Neuronal stem cell (in vitro differentiated cells): Measurements from ENCODE around the gene ABCB6.

Source experiments
- DNase-seq: peaks from one replicate; pipeline ENCODE4 v3.0.0-alpha.2; 2013; ENCODE audit warnings: low spot score
- H2AFZ ChIP-seq: one replicate; pipeline ENCODE4 v1.6.1; 2013; ENCODE audit warnings: mild to moderate bottlenecking, low read length, inconsistent platforms
- H2AK5ac ChIP-seq: 2 replicates; pipeline ENCODE4 v1.6.1; 2013; ENCODE audit warnings: low read depth, mild to moderate bottlenecking, inconsistent platforms, low read length, moderate library complexity, mixed read lengths
- H2BK120ac ChIP-seq: 2 replicates; pipeline ENCODE4 v1.6.1; 2013; ENCODE audit warnings: low read depth, mild to moderate bottlenecking, inconsistent platforms, low read length, moderate library complexity, mixed read lengths
- H2BK12ac ChIP-seq: one replicate; pipeline ENCODE4 v1.6.1; 2013; ENCODE audit warnings: low read length, inconsistent platforms
- H2BK15ac ChIP-seq: 2 replicates; pipeline ENCODE4 v1.6.1; 2013; ENCODE audit warnings: mild to moderate bottlenecking, low read length, inconsistent platforms, mixed read lengths
- H2BK5ac ChIP-seq: one replicate; pipeline ENCODE4 v1.6.1; 2013; ENCODE audit warnings: inconsistent platforms, mild to moderate bottlenecking, low read length, moderate library complexity
- H3K14ac ChIP-seq: one replicate; pipeline ENCODE4 v1.6.1; 2013; ENCODE audit warnings: low read length, inconsistent platforms
- H3K18ac ChIP-seq: 2 replicates; pipeline ENCODE4 v1.6.1; 2013; ENCODE audit warnings: low read length, inconsistent platforms
- H3K23ac ChIP-seq: 2 replicates; pipeline ENCODE4 v1.6.1; 2013; ENCODE audit warnings: low read depth, mild to moderate bottlenecking, mixed read lengths, low read length, inconsistent platforms; ENCODE audit not compliant: poor library complexity
- H3K27ac ChIP-seq: replicated peaks from 3 replicates; pipeline ENCODE4 v1.5.1; 2013; ENCODE audit warnings: low read length, inconsistent platforms
- H3K27me3 ChIP-seq, 3 experiments: 2 replicates each; pipeline ENCODE4 v1.6.1; 2013; ENCODE audit warnings: low read length in 3 of 3, mild to moderate bottlenecking in 2 of 3, inconsistent platforms in 1 of 3, low read depth in 1 of 3, mixed read lengths in 1 of 3, moderate library complexity in 1 of 3; ENCODE audit not compliant: control insufficient read depth in 3 of 3, insufficient read depth in 3 of 3
- H3K36me3 ChIP-seq, 2 donors: replicated peaks in 1 of 2; 2 replicates each; pipeline ENCODE4 v1.6.1; 2013; ENCODE audit warnings: low read length in 2 of 2; ENCODE audit not compliant: control insufficient read depth in 2 of 2, insufficient read depth in 2 of 2
- H3K4ac ChIP-seq: 2 replicates; pipeline ENCODE4 v1.6.1; 2013; ENCODE audit warnings: inconsistent platforms, mild to moderate bottlenecking, low read length, moderate library complexity
- H3K4me1 ChIP-seq, 2 donors: 1 replicate in 1 of 2; 2 replicates in 1 of 2; pipeline ENCODE4 v1.6.1; 2013; ENCODE audit warnings: low read length in 2 of 2, low read depth in 1 of 2; ENCODE audit not compliant: control insufficient read depth in 2 of 2, insufficient read depth in 1 of 2
- H3K4me2 ChIP-seq: one replicate; pipeline ENCODE4 v1.6.1; 2013; ENCODE audit warnings: mild to moderate bottlenecking, low read length, inconsistent platforms; ENCODE audit not compliant: insufficient read depth, poor library complexity, severe bottlenecking
- H3K4me3 ChIP-seq, 2 donors: 2 replicates each; pipeline ENCODE4 v1.5.1; 2013; ENCODE audit warnings: low read length in 2 of 2, mild to moderate bottlenecking in 2 of 2, inconsistent platforms in 1 of 2, moderate library complexity in 1 of 2
- H3K79me1 ChIP-seq: one replicate; pipeline ENCODE4 v1.6.1; 2013; ENCODE audit warnings: low read depth, mild to moderate bottlenecking, inconsistent platforms, low read length, moderate library complexity
- H3K9ac ChIP-seq: one replicate; pipeline ENCODE4 v1.6.1; 2013; ENCODE audit warnings: mild to moderate bottlenecking, low read depth, low read length, inconsistent platforms; ENCODE audit not compliant: poor library complexity
- H3K9me3 ChIP-seq, 2 donors: replicated peaks in 1 of 2; 2 replicates each; pipeline versions ENCODE3 to v1.6.1; 2013; ENCODE audit warnings: low read length in 2 of 2, mild to moderate bottlenecking in 2 of 2, inconsistent platforms in 1 of 2, low read depth in 1 of 2, mixed read lengths in 1 of 2, moderate library complexity in 1 of 2; ENCODE audit not compliant: control insufficient read depth in 2 of 2, insufficient read depth in 1 of 2
- H4K8ac ChIP-seq: one replicate; pipeline ENCODE4 v1.6.1; 2013; ENCODE audit warnings: low read depth, mild to moderate bottlenecking, inconsistent platforms, low read length, moderate library complexity
- H4K91ac ChIP-seq: one replicate; pipeline ENCODE4 v1.6.1; 2013; ENCODE audit warnings: low read length, low read depth, mild to moderate bottlenecking, inconsistent platforms; ENCODE audit not compliant: poor library complexity
- WGBS, 2 donors: extraction: QIAGEN DNeasy Blood & Tissue Kit; methylation state at CpG; one replicate each; pipeline ENCODE4 v1.1.7; 2013; ENCODE audit warnings: missing lambda C conversion rate in 2 of 2, mixed read lengths in 1 of 2; ENCODE audit not compliant: insufficient read length in 2 of 2, insufficient replicate concordance in 1 of 2; ENCODE audit errors: extremely low coverage in 2 of 2; 5-methylcytosine and 5-hydroxymethylcytosine counted together

The ABCB6 gene

DNA sequence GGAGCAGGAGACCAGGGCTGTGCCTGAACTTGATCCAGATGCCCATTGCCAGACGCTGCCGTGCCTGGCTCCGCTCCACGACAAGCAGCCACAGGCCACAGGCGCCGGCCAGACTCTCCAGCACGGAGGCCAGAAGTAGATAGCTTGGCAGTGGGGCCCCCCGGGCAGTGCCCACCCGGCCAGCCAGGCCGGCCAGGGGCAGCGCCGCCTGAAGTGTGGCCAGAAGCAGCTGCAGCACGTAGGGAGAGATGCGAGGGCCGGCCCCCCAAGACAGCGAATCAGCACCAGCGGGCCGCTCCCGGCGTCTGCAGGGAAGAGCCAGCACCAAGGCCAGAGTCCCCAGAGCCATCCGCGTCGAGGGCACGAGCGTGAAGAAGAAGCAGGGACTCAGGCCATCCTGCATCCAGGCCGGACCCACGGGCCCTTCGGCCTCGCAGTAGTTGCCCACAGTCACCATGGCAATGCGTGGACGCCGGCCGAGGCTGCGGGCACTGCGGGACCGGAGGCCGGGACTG, 484 bp downstream of the ABCB6 start:
- no peaks in the 10 kb centered on the region for H3K27me3 ChIP-seq
- no peak overlapping the region for H3K4ac ChIP-seq
- H3K9me3 ChIP-seq = no peaks in the 10 kb centered on the region
- H3K27ac ChIP-seq = peak overlapping the region; percentile 52
- H3K23ac ChIP-seq = peak overlapping the region; percentile 99
- H4K8ac ChIP-seq = peak overlapping the region; percentile 50
- peak overlapping the region; percentile 97 for H3K14ac ChIP-seq
- H3K9ac ChIP-seq = peak overlapping the region; percentile 96
- peaks cover 41 to 70% of the 10 kb centered on the region in 2 donors for H3K36me3 ChIP-seq
- WGBS, 2 donors = no CpG with 5 or more reads among the region's 37 CpGs
- H2AFZ ChIP-seq = peak overlapping the region; percentile 91
- H2BK5ac ChIP-seq = peak overlapping the region; percentile 26
- peak overlapping the region; percentile 96 for H4K91ac ChIP-seq
- no peak overlapping the region for H2BK12ac ChIP-seq
- no peak overlapping the region for H2BK120ac ChIP-seq
- peak overlapping the region; percentile 89 for H2AK5ac ChIP-seq
- peak overlapping the region; percentile 99 for H3K4me2 ChIP-seq
- peak overlapping the region; percentile 99 for H3K18ac ChIP-seq
- peak overlapping the region; percentile 70 to 93 for H3K4me3 ChIP-seq
- H2BK15ac ChIP-seq = peak overlapping the region; percentile 21
- no peaks in the 10 kb centered on the region for H3K79me1 ChIP-seq
- H3K4me1 ChIP-seq = peaks cover 7 to 12% of the 10 kb centered on the region in 2 donors
- DNase-seq = peak; percentile 66

DNA sequence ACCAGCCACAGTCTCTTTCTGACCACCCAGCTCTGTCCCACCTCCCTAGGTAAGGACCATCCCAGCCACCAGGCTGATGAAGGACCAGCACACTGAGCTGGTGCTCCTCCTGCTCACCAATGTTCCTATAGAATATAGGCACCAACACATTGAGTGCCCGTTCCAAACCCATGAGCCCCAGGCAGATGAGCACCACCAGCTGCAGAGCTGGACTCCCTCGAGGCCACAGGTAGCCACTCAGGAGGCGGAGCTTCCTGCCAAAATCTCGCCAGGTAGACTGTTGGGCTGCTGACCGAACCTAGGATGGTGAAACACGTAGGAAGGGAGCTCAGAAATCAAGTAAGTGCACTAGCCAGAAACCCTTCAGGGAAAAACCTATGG, 2.2 kb downstream of the ABCB6 start:
- Histone ChIP-seq H3K9ac (no peak overlapping the region), H3K4me1 (peaks cover 7 to 12% of the 10 kb centered on the region in 2 donors), H2BK120ac (no peak overlapping the region), H3K4ac (no peak overlapping the region), H2BK12ac (no peak overlapping the region), H3K9me3 (no peaks in the 10 kb centered on the region), H4K91ac (no peak overlapping the region), H3K18ac (no peak overlapping the region), H3K4me2 (no peak overlapping the region), H3K36me3 (peaks cover 38 to 68% of the 10 kb centered on the region in 2 donors), H3K4me3 (no peak overlapping the region), H4K8ac (no peak overlapping the region), H3K14ac (no peak overlapping the region), H2AFZ (no peak overlapping the region), H3K23ac (peak overlapping the region; percentile 49), H2AK5ac (no peak overlapping the region), H3K27me3 (no peaks in the 10 kb centered on the region), H3K27ac (no peak overlapping the region), H3K79me1 (no peaks in the 10 kb centered on the region), H2BK15ac (no peak overlapping the region), H2BK5ac (no peak overlapping the region)
- no CpG with 5 or more reads among the region's 6 CpGs for WGBS, 2 donors
- no peak for DNase-seq

DNA sequence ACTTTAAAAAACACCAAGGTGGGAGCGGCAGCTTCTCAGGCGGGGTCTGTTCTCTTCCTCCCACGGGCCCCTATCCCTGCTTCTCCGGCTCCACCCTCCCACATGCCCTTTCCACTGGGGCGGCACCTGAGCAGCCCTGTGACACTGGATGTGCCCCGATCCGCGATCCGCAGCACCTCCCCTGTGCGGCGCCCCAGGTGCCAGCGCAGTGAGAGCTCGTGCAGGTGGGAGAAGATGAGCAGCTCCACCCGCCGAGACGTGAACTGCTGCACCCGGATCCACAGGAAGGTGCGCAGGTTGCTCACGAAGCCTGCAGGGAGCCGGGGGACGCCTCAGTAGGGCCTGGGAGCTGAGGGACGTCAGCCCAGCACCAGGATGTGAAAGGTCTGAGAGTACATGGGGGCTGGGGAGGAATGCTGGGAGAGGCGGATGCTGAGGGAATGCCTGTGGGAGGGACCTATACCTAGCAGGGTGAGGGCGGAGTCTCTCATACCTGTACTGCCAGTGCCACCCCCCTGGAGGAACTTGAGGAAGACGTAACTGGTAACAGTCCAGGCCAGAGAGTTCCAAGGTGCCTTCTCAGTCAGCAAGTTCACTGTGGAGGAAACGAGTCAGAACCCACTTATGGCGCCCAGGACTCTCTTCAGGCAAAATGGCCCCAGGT, 2.8 kb downstream of the ABCB6 start:
- H2AFZ ChIP-seq = no peak overlapping the region
- WGBS, 2 donors = no CpG with 5 or more reads among the region's 27 CpGs
- no peak for DNase-seq

DNA sequence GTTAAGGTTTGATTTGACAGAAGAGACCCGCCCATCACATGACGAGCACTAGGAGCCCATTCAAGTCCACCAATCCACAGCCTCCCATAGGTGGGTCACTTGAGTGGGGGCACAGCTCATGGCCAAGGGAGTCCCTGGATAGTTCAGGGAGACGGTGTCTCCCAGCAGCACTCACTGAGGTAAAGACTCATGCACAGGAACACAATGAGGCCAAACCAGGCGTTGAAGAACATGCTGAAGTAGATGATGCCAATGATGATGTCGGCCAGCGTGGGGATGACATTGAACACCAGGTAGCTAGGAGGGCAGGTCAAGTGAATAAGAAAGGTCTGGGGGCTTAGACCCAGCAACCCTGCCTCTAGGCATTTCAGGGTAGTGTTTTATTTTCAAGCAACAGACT, 4.0 kb downstream of the ABCB6 start:
- H2AK5ac ChIP-seq = no peak overlapping the region
- no peak overlapping the region for H2BK15ac ChIP-seq
- H3K4me2 ChIP-seq = no peak overlapping the region
- H3K9ac ChIP-seq = no peak overlapping the region
- H3K14ac ChIP-seq = no peak overlapping the region
- peaks cover 40 to 68% of the 10 kb centered on the region in 2 donors for H3K36me3 ChIP-seq
- no peak overlapping the region for H4K8ac ChIP-seq
- no peaks in the 10 kb centered on the region for H3K27me3 ChIP-seq
- no peaks in the 10 kb centered on the region for H3K9me3 ChIP-seq
- H2BK5ac ChIP-seq = no peak overlapping the region
- no peak for DNase-seq
- no peak overlapping the region for H2BK12ac ChIP-seq
- H3K4ac ChIP-seq = no peak overlapping the region
- H3K27ac ChIP-seq = no peak overlapping the region
- no peaks in the 10 kb centered on the region for H3K79me1 ChIP-seq
- H3K4me3 ChIP-seq = no peak overlapping the region
- H3K4me1 ChIP-seq = peaks cover 7 to 11% of the 10 kb centered on the region in 2 donors
- no peak overlapping the region for H3K18ac ChIP-seq
- no peak overlapping the region for H2BK120ac ChIP-seq
- H3K23ac ChIP-seq = no peak overlapping the region
- WGBS, 2 donors = no CpG with 5 or more reads among the region's 6 CpGs
- H4K91ac ChIP-seq = no peak overlapping the region
- no peak overlapping the region for H2AFZ ChIP-seq

More for the DNA sequence above, 2.8 kb downstream of the ABCB6 start:
- no peak overlapping the region for H2AK5ac ChIP-seq
- no peaks in the 10 kb centered on the region for H3K27me3 ChIP-seq
- no peak overlapping the region for H3K4me2 ChIP-seq
- H3K4ac ChIP-seq = no peak overlapping the region
- peak overlapping the region; percentile 81 for H3K18ac ChIP-seq
- peaks cover 41 to 68% of the 10 kb centered on the region in 2 donors for H3K36me3 ChIP-seq
- no peak overlapping the region for H4K8ac ChIP-seq
- H3K27ac ChIP-seq = no peak overlapping the region
- H3K79me1 ChIP-seq = no peaks in the 10 kb centered on the region
- no peaks in the 10 kb centered on the region for H3K9me3 ChIP-seq
- H2BK12ac ChIP-seq = no peak overlapping the region
- H2BK15ac ChIP-seq = no peak overlapping the region
- no peak overlapping the region for H3K4me3 ChIP-seq
- H2BK5ac ChIP-seq = peak overlapping the region; percentile 72
- peak overlapping the region; percentile 49 for H3K23ac ChIP-seq
- H3K4me1 ChIP-seq = peaks cover 7 to 12% of the 10 kb centered on the region in 2 donors
- H2BK120ac ChIP-seq = no peak overlapping the region
- H3K14ac ChIP-seq = no peak overlapping the region
- H3K9ac ChIP-seq = peak overlapping the region; percentile 68
- H4K91ac ChIP-seq = no peak overlapping the region
